Hepatocyte (in vitro differentiated cells): ENCODE data around the gene CLCC1.

Experiments used
- CTCF ChIP-seq: fragments of 200-600 bp; sonication (generic); IDR thresholded peaks from 2 replicates; pipeline ENCODE4 v1.5.1; 2016; ENCODE audit warnings: antibody characterized with exemption, mild to moderate bottlenecking; ENCODE audit not compliant: poor library complexity
- EZH2 ChIP-seq: fragments of 200-600 bp; sonication (generic); IDR thresholded peaks from 2 replicates; pipeline ENCODE4 v1.6.1; 2016; ENCODE audit warnings: antibody characterized with exemption, mild to moderate bottlenecking, borderline replicate concordance

GRCh38 chr1:108933944-108934343 lies 29.3 kb downstream of the CLCC1 start:
- TF ChIP-seq CTCF, result no peak
- no peak for TF ChIP-seq EZH2
